ENCODE measurements around the gene F5.

GRCh38 chr1:169588112-169588511 lies 1.8 kb upstream of the F5 start:
- TF ChIP-seq CTCF (IDR thresholded peaks at IDR 0.05): no peak
- no peak for TF ChIP-seq POLR2A (IDR thresholded peaks at IDR 0.05)

Data from lower leg skin (tissue), 3 donors.